KBM-7 (cell line): Measurements from ENCODE around the gene NTRK3.

ENCODE experiments used
- DNase-seq: peaks from one replicate; pipeline ENCODE4 v3.0.0-alpha.2; 2015
- in situ Hi-C: fragments of 300-500 bp; cut with MboI; formaldehyde crosslinking; loops from 2 replicates; pipeline ENCODE4 v1.14.3; 2020; ENCODE audit warnings: low sequenced_read_pairs, low pct_unique_long_range_greater_than_20kb, mixed read lengths

The NTRK3 gene

GRCh38 chr15:87977907-87978306, 278.6 kb downstream of the NTRK3 start:
- no peak for DNase-seq
- in situ Hi-C loops = no loop called here

DNA sequence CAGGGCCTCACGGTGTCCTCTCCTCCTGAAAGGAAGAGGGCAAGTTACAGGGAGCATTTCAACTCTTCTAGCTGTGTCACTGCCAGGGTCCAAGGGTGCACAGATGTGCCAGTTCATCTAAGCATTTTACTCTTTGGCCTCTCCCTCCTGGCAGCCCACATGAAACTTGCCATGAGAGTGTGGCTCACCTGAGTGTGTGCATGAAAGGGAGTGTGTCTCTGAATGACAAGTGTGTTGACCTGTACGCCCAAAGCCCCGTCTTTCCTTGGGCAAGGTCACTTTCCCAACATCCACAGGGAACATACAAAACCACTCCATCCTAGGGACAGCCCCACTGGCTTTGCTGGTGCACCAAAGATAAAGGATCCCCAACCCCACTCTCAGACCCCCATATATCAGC, 280.0 kb downstream of the NTRK3 start:
- DNase-seq = no peak
- in situ Hi-C loops = no loop called here

- in situ Hi-C loops = no loop called here
- DNase-seq = no peak
Observed at GRCh38 chr15:87973501-87974215, 282.9 kb downstream of the NTRK3 start.

DNA sequence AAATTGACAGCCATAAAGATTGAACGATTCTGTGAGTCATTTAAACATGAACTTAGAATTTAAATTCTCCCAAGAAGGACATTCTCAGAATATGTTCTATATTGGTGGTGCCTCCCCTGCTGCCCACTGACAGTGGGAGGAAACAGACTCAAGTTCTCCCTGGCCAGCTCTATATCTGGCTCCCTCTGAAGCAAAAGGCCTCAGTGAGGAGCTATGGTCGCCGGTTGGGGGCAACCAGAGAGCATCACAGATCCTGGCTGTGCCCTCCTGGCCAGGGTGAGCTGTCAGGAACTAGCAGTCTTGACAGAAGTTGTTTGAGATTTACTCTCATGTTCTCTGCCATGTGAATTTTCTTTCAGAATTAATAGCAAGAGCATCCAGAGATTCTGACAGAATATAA, 285.5 kb downstream of the NTRK3 start:
- DNase-seq = no peak
- in situ Hi-C loops = no loop called here

GRCh38 chr15:87967951-87968350, 288.6 kb downstream of the NTRK3 start:
- DNase-seq = no peak
- in situ Hi-C loops = no loop called here

DNA sequence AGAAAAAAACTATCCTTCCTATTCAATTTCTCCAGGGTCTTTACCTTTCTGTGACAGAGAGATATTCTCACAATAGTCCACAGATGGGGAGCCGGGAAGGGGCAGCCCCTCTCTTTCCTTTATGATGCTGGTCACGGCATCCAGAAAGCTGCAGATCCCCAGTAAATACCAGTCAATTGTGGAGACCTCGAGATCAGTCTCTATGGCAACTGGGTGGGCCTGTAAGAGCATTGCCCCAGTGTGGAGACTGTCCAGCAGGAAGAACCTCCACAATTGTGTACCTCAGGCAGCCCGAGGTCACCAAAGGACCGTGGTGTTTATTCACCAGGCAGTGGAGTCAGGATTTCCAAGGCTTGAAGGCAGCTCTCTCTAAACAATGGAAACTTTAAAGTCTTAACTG, 291.2 kb downstream of the NTRK3 start:
- DNase-seq = no peak
- in situ Hi-C loops = no loop called here

- DNase-seq = peak; percentile 53
- in situ Hi-C loops = no loop called here
Observed at GRCh38 chr15:87962428-87962827, 294.1 kb downstream of the NTRK3 start.

DNA sequence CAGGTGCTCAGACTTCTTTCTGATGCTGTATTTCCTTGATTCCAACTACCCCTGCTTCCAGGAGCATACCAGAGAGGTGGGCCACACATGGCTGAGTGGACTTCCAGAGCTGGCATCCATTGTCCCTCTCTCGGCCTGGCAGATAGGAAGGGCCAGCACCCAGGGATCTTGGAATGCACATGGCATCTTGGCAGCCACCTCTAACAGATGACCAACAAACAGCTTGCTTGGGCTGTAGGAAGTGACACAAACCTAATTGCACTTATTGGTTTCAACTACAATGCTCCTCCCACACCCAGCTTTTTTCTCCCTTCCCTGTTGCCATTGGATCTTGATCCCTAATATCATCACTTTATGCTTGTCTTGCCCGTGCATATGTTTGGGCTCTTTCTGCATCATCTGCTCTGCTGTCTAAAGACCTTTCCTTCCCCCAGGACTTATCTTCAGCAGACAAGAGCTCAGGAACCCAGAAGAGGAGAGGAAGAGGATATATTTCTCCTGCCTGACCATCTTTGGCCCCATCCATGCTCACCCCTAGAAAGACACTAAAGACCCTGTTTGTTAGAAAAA, 294.6 kb downstream of the NTRK3 start:
- no peak for DNase-seq
- in situ Hi-C loops = no loop called here

DNA sequence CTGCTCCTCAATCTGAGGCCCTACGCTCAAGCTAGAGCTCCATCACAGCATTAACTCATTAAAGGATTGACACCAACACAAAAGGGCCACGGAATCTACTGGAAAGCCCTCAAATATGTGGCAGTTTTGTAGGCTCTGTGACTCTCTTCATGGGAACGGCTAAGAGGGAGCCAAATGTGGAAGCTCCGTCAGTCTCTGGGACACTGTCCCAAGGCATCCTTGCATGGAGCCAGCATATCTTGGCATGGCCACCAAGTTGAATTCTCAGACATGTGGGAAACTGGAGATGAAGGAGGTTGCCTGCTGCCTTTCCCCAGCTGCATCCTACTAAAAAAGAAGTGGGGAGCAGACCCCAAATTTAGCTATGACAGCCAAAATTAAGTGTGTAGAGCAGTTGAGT, 296.9 kb downstream of the NTRK3 start:
- in situ Hi-C loops = no loop called here
- DNase-seq = no peak

- no peak for DNase-seq
- in situ Hi-C loops = no loop called here
Observed at GRCh38 chr15:87959080-87959479, 297.5 kb downstream of the NTRK3 start.

DNA sequence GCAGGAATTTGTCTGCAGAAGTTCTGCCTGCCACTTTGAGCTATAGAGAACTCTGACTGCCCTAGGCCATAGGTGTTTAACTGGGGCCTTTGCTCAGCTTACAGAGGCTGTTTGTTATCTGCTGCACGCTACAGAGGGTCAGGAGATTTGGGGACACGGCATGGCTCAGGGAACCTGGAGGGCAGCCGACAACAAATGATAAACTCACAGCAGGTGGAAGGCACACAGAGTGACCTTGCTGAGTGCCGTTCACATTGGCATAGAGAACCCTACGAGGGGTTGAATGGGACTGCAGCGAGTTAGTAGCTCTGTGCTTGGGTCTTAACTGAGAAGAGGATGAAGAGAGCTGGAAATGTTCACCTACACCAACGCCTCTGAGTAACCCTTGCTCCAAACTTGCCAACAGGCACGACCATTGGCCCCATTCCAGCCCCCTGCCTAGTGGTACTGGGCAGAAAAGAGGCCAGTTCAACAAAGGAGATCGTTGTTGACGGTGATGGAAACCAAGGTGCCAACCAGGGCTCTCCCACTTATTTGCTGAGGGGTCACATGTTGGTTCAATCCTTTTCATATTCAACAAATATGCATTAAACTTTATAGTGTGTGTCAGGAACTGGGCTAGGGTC, 301.1 kb downstream of the NTRK3 start:
- in situ Hi-C loops = no loop called here
- DNase-seq = no peak

- DNase-seq = no peak
- in situ Hi-C loops = no loop called here
Observed at GRCh38 chr15:87954793-87955192, 301.7 kb downstream of the NTRK3 start.

- no peak for DNase-seq
- in situ Hi-C loops = no loop called here
Observed at GRCh38 chr15:87952736-87953287, 303.7 kb downstream of the NTRK3 start.

DNA sequence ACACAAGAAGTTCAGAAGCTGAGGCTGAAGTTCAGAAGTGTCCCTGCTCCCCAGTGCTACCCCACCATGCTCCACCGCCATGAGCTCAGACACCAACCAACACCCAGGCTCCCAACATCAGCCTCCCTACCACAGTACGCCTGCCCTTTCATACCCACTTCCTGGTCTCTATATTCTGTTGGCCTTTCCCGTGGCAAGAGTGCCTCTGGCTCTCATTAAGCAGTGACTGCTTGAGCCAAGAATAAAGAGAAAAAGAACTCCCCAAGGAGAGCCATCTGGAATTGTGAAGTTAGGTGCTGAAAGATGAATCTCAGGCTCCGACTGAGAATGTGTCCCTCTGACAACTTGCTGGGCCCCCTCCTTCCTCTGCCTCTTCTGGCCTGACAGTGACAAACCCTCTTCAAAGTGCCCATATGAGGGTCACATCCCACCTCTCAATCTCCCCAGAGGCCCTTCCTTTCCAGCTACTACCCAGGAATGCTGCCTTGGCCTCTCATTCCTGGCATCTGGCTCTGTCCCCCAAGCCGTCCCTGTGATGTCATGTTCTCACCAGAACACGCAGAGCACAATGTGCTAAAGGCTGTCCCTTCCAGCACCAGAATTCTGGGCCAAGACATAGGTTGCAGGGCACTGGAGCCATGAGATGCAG, 306.8 kb downstream of the NTRK3 start:
- no peak for DNase-seq
- in situ Hi-C loops = no loop called here

DNA sequence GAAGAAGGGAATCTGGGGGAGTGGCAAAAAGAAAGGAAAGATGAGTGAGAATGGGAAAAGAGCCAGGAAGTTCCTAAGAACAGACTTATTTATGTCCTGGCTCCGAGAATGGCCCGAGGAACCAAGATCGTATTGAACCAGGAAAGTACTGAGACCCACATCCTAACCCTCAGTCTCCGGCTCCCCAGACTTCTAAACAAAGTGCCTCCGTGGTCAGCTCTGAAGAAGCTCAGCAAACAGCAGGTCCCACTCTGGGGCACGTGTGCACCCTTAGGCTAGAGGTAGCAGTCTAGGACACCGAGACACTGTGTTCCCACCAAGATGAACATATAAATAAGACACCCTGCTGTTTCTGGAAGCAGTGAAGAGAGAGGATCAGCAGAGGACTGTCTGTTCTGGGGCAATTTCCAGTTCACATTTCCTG, 307.4 kb downstream of the NTRK3 start:
- in situ Hi-C loops = no loop called here
- no peak for DNase-seq

DNA sequence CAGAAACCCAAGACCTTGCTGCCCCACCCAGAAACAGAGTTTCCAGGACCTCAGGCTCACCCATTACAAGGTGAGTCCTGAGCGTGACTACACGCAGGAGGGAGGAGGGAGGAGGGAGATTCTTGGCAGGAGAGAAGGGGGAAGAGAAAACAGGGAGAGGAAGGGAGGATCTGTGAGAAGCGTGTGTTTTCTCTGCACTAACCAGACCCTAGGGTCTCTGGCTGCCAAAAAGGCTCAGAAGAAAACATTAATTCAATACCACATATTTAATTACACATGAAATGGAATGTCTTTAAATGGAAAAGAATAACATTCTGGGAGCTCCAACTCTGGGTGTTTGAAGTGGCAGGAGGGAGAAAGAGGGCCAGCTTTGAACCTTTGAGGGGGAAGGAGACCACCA, 309.0 kb downstream of the NTRK3 start:
- in situ Hi-C loops = no loop called here
- DNase-seq = no peak

GRCh38 chr15:87945246-87945645, 311.3 kb downstream of the NTRK3 start:
- DNase-seq = no peak
- in situ Hi-C loops = no loop called here

DNA sequence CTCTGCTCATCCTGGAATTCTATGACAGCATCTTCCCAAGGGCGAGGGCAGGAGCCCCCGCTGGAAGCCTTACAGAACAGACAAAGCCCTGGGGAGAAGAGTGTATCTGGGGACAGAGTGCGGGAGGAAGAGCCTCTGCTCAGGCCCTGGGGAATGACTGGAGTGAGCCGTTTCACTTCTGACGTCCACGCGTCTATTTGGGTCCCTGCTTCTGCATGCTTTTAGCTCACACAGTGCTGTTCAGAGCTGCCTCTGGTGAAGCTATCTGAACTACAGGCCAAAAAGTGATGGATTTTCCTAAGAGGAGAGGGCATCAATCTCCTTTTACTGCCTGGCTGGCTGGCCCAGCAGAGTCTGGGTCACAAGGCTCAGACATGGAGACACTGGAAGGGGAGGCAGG, 311.8 kb downstream of the NTRK3 start:
- no peak for DNase-seq
- in situ Hi-C loops = no loop called here

- no peak for DNase-seq
- in situ Hi-C loops = no loop called here
Observed at GRCh38 chr15:87944050-87944449, 312.5 kb downstream of the NTRK3 start.

DNA sequence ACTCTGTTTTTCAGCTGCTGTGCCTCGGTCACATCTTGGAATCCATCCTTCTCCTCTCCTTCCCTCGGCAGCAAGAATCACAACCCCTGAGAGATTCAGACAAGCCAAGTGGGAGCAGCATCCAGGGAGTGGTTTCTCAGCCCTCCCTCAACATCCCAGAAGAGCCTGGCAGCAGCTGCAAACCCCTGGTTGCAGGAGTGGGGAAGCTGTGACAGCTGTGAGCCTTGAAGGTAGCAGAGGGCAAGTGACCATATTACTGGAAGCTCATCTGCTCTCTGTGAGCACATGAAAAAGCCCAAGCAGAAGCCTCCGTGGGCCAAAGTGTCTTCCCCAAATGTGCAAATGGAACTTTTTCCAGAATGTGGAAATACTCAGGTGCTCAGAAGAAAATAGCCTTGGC, 312.9 kb downstream of the NTRK3 start:
- in situ Hi-C loops = no loop called here
- DNase-seq = no peak
